Astrocyte of the hippocampus (primary cell): ENCODE measurements around the gene CREBL2.
A peak's percentile ranks its signal among the peaks of the same experiment; 100 is the strongest.

Source experiments
- DNase-seq: peaks from one replicate; pipeline ENCODE4 v3.0.0; 2011; ENCODE audit warnings: low read depth, low spot score

The CREBL2 gene

DNA sequence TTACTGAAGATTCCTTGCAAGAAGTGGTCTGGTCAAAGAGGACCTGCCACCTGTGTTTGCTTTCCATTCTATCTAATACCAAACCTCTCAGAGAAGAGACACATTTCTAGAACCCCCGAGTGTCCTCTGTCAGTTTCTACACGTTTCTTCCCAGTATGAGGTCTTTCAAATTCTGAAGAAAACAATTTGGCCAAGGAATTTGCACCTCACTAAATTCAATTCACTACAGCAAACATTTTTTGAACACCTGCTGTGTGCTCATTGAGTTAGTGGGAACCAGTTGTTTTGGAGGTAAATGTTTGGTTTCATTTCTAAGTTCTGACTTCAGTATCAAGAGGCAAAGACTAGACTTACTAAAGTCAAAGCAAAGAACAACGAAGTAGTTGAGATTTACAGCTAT is 64.9 kb downstream of the CREBL2 start:
- no peak for DNase-seq

DNA sequence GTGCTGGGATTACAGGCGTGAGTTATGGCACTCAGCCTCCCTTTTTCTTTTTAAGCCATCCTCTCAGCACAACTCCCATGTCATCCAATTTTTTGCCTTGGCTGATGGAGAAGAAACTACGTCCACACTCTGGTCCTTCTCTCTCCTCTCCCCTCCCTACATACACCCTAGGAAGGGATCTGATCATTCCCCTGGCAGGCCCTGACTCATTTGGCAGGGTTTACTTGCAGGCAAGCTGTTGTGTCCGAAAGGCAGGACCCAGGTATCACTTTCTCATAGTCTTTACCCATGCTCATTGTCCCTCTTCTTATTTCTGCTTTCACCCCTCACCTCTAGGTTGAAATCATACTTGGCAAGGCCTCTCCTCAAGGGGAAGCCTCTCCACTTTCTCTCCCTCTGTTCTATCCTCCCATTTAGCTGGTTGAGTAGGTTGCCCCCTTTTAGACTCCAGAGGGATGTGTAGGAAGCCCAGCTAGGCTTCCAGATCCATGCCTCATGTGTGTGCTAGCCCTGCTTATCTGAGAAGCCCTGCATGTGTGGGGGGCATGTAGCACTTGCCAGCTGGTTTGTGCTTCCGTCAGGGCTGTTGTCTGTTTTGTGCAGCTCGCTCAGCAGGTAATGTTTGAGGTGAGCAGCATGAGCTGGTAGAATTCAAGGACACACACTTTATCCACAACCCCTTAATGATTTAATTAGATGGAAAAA is 69.5 kb downstream of the CREBL2 start:
- no peak for DNase-seq

DNA sequence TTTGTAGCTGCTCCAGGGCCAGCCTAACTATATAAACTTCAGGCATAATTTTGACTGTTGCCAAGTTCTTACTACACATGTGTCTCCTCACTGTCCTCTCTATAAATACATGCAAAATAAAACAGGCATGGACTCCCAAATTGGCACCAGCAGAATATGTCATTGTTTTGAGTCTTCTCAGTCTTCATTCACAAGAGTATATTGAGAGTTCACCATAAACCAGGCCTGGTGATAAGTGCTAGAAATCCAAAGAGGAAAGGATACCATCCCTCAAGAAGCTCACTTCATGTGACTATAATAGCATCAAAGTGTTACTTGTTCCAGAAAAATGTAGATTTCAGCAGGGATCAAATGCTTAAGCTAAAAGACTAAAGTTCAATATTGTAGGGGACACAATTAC is 70.6 kb downstream of the CREBL2 start:
- no peak for DNase-seq

DNA sequence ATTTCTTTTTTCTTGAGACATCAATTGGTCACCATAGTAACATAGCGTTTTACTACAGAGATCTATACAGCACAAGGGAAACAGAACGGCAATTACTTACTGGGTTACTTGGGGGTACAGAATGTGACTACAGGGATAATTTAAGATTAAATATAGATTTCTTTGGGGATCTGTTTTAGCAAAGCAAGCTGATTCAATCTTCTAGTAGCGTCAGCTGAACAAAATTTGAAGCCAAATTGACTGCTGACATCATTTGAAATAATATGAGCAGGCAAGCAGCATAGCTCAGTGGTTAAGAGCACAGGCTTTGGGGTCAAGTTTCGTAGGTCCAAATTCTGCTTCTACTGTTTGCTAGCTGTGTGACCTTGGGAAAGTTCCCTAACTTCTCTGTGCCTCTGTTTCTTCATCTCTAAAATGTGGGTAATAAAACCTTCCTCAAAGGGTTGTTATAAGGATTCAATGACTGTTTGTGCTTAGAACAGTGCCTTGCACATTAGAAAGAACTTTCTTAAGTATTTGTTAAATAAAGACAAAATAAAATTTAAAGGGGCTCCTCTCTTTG is 71.5 kb downstream of the CREBL2 start:
- no peak for DNase-seq

DNA sequence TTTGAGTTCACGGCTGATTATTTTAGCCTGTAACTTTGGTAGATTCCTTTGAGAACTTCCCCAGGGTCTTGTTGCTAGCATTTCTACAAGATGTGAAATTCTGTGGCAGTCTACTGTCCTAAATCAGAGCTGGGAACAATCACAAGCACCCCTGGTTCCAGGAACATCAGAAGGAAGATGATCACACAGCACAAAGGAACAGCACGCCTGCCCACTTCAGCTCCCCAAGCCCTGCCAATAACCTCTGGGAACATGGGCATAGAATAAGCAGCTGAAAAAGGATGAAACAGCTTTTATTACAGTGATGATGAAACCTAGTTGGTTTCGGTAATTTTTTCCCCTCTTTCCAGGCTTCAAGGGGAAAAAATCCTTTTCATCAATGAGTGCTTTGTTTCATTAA is 72.0 kb downstream of the CREBL2 start:
- DNase-seq = no peak

DNA sequence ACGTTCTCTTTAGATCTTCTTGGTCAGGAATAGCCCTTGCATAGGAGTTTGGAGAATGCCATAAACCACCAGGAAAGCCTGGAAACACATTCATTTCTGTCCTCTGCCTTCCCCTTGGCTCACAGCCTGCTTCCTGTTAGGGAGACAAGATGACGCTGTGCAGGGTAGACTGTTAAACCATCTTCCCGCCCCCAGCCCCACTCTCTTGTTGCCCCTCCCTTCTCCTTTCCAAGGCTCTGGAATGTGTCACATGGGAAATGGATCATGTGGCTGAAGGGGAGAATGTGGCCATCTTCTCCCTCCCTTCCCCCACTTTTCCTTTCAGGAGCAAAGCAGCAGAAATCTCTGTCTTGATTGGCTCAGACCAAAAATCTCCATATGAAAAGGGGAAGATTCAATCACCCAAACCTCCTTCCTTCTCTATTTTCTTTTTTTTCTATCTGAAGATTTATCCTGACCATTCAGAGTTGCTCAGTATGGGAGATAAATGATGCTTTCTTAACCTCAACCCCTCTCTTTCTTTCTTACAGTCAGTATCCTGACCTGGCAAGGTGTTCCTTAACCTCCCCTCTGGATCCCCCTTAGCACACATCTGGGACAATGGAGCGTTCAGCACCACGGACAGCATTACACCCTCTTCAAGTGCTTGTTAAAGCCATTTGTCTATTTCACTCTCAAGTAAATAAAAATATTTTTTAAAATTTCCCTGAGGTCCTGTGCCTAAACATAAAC is 72.9 kb downstream of the CREBL2 start:
- DNase-seq = peak; percentile 67

DNA sequence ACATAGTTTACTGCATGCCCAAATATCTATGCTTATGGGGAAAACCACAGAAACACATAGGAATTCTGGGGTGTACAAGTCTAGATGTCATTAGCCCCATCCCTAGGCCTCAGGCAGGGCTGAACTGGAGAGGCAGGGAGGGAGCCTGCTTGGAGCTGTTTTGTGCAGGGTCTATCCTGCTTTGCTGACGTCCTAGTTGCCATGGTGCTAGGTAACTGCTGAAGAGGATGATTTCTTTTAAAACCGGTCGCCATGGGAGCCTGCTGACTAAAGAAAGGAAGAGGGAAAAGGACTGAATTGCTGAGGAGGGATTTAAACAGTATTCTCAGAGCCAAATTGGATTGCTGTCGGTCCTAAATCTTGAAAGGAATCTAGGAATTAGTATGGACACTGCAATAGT is 73.6 kb downstream of the CREBL2 start:
- DNase-seq = no peak

DNA sequence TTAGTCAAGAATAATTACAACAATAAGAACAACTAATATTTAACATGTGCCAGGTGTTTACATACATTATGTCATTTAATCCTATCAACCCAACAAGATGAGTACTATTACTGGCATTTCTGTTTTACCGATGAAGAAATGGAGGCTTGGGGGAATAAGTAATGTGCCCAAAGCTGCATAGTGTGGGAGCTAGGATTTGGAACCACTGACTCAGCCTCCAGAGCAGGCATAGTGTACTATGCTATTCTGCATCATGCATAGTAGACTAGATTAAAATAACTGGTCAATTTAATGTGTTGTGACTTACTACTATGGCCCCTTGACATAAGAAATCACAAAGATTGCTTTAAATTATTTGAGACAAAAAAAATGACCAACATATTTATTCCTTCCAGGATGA is 74.8 kb downstream of the CREBL2 start:
- no peak for DNase-seq

DNA sequence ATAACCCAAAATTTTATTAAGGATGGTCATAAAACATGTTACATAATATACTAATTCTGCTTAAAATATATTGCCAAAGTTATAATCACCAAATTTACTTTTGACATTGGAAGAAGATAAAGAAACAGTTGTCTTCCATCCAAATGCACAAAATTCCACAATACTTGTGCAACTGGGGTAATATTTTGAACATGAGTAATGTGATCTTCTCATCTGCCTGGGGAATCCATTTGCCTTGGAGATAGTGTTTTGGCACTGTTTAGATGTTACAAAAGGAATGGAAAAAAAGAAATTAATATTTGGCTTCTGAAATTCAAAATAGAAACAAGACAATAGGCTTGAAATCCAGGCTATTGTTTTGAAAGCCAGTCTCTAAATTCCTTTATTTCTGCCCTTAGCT is 75.2 kb downstream of the CREBL2 start:
- DNase-seq = no peak

DNA sequence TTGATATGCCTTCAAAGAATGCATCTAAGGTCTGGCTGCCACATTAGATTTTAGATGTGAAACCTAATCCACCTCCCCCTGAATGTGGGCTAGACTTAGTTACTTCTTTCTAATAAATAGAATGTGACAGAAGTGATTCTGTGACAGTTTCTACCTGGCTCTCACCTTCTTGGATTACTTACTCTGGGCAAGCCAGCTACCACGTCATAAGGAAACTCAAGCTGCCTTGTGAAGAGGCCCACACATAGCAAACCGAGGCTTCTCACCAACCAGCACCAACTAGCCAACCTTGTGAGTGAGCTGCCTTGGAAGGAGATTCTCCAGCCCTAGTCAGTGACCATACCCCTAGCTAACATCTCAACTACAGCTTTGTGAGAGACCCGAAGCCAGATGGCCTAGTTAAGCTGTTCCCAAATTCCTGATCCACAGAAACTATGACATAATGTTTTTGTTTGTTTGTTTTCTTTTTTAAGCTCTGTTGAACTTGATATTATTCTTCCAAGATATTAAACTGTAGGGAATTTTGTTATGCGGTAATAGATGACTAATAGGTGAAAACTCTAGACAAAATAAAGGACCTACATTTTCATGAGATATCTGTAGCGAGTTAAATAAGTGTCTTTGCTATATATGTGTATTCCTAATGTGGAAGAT is 78.1 kb downstream of the CREBL2 start:
- peak; percentile 17 for DNase-seq

DNA sequence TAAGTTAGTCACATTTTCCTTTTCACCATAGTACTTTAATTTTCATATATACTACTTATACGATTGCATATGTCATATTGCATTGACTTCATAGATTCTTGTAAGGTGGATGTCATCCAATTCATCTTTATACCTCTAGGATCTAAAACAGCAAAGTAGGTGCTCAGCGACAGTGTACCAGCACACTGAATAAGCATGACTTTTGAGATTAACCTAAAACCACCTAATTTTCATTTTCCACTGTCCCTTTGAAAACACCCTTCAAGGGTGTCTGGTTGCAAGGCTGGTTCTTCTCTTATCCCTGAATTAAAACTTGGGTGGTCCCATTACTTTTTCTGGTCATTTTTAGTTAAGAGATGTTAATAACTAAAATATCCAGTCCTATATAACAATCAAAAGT is 79.9 kb downstream of the CREBL2 start:
- no peak for DNase-seq

DNA sequence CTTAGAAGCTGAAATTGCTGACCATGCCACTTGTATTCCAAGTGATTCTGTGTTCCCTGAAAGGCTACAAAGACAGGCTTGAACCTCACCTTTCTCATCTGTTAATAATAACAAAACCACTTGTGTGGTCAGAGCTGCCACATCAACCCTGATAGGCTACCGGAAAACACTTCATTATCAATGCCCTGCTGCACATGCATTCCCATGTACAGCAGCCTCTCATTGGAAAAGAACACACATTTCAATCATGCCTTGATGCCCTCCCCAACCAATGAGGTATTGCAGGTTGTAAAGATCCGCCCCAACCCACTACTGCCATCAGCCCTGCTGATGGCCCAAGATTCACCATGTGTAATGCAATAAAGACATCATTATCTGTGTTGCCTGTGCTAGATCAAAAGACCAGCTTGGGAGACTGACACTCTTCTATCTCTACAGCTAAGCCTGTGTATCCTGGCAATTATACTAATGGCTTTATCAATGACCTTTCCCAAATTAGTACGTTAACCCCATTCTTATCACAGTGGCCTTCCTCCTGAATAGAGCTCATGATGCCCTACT is 81.5 kb downstream of the CREBL2 start:
- no peak for DNase-seq
